ENCODE data around the gene TET2. TPM values are rescaled to one million over a fixed set of nuclear protein-coding genes. Genes with fewer than 3 reads are reported as not detected.

TET2 gene
- total RNA-seq, 1 donor from 2014 or later = 33.2 TPM

DNA sequence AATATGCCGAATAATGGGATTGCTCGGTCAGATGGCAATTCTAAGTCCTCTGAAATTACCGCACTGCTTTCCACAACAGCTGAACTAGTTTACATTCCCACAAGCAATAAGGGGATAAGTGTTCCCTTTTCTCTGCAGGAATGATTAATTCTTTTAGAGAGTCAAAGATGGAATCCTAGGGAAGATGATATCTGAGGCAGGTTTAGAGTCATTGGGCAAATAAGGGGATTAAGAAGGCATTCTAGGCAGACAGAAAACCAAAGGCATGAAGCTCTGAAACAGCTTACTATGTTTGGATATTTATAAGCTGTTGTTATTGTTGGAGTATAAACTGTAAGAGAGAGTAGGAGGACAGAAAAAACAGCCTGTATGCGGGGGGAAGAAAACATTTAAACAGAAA, 85.7 kb downstream of the TET2 start:
- no peak for DNase-seq (ENCODE audit: low spot score)

DNA sequence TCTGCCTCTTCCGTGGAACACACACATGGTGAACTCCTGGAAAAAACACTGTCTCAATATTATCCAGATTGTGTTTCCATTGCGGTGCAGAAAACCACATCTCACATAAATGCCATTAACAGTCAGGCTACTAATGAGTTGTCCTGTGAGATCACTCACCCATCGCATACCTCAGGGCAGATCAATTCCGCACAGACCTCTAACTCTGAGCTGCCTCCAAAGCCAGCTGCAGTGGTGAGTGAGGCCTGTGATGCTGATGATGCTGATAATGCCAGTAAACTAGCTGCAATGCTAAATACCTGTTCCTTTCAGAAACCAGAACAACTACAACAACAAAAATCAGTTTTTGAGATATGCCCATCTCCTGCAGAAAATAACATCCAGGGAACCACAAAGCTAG, 87.9 kb downstream of the TET2 start:
- no peak for DNase-seq (ENCODE audit: low spot score)

GRCh38 chr4:105236202-105236915, 89.7 kb downstream of the TET2 start:
- no peak for DNase-seq (ENCODE audit: low spot score)

GRCh38 chr4:105236916-105237311, 90.2 kb downstream of the TET2 start:
- DNase-seq (ENCODE audit: low spot score) = no peak

GRCh38 chr4:105240037-105240436, 93.4 kb downstream of the TET2 start:
- DNase-seq (ENCODE audit: low spot score) = no peak

DNA sequence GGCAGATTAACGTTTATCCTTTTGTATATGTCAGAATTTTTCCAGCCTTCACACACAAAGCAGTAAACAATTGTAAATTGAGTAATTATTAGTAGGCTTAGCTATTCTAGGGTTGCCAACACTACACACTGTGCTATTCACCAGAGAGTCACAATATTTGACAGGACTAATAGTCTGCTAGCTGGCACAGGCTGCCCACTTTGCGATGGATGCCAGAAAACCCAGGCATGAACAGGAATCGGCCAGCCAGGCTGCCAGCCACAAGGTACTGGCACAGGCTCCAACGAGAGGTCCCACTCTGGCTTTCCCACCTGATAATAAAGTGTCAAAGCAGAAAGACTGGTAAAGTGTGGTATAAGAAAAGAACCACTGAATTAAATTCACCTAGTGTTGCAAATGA, 94.8 kb downstream of the TET2 start:
- DNase-seq (ENCODE audit: low spot score) = no peak

- DNase-seq (ENCODE audit: low spot score) = no peak
Observed at GRCh38 chr4:105243446-105243845, 96.8 kb downstream of the TET2 start.

DNA sequence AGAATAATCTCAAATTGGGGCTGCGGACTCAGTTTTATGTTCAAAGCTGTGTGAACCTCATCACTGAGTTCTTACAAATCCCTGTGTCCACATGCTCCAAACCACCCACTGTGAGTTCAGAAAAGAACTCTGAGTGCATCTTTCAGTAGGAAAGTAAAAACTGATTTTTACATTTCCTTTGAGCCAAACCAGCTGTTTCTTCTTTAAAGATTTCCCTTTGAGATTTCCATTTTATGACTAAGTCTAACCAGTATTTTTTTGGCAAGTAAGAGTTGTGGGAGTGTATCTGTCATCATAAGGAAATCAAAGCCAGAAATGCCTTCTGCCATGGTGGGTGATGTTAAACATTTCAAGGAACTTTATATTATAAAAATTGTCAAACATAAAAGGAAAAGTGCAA, 100.0 kb downstream of the TET2 start:
- DNase-seq (ENCODE audit: low spot score) = peak; percentile 87

DNA sequence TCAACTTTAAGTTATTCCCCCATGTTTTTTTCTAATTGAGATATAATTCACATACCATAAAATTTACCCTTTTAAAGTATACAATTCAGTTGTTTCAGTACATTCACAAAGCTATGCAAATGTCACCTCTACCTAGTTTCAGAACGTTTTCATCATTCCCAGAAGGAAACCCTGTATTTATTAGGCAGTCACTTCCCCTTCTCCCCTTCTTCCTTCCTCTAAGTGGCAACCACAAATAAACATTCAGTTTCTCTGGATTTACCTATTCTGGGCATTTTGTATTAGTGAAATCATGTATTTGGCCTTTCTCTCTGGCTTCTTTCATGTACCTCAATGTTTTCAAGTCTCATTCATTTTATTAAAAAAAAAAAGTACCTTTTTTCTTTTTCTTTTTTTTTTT, 101.9 kb downstream of the TET2 start:
- DNase-seq (ENCODE audit: low spot score) = no peak

DNA sequence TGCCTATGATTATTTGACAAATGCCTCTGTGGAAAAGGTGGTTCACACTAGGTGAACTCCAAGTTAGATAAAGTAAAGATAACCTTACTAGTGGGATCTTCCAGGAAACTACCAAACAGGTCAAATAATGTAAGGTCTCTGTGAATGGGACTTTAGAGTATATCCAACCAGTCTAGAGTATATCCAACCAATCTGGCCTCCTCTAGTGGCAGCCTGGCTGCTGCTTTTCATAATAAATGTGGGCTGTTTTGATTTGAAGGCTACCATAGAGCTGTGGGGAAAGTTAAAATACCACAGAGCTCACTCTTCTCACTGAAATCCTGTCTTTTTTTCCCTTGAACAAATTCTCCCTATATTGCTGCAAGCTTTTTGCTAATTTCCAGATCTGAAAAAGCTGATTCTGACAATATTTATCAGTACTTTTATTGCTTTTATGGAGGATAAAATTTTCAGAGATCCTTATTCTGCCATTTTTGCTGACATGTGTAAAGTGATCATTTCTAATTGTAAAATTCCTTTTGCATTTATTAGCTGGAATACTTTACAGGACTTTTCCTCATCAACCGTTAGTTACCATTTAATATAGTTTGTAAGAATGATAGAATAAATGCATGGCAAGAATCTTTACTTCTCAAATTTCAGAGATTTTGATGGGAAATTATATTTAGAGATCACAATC, 111.3 kb downstream of the TET2 start:
- DNase-seq (ENCODE audit: low spot score) = no peak

DNA sequence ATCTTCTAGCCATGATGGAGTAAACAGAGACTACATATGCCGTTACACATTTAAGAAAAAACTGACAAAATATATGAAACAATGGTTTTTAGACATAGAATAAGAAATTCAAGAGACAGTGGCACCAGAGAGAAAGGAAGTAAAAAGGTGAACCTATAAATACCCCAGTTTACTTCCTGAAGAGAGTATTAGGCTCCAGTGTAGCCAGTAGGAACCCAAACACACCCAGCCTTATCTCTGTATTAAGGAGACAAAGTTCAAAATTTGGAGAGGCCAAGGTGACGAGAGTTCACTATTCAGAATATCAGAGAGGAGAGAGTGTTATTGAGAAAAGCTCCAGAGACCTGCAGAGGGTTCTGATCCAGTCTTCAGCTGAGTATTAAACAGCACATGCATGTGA, 119.0 kb downstream of the TET2 start:
- DNase-seq (ENCODE audit: low spot score) = no peak

DNA sequence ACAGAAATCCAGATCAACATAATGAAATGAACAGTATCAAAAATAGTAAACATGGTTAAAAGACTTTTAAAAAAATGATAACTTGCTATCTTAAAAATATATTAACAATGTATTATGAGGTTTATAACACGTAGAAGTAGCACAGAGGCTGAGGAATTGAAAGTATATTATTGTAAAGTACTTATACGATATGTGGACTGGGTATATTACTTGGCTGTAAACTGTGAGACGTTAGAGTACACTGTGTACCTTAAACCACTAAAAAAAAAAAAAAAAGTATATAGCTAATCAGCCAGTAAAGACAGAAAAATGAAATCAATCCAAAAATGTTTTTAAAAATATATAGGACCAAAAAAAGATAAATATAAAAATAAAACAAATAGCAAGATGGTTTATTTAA, 120.6 kb downstream of the TET2 start:
- no peak for DNase-seq (ENCODE audit: low spot score)

GRCh38 chr4:105272002-105272401, 125.3 kb downstream of the TET2 start:
- no peak for DNase-seq (ENCODE audit: low spot score)

GRCh38 chr4:105273230-105273629, 126.6 kb downstream of the TET2 start:
- DNase-seq (ENCODE audit: low spot score) = no peak

DNA sequence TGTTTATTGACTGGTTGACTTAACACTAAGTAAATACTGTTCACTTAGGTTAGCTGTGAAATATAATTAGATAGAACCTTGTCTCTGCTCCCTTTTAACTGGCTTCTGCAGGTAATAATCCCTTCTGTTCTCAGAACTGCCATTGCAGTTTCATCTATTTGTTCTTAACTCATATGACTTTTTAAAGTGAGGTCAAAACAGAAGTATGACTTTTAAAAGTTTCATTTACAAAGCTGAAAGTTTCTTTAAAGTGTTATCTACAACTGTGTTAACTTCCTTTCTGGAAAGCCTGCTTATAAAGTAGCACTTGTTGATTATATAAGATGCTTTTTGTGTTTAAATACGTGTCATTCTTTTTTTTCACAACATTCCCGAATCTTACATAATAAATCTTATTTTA, 127.4 kb downstream of the TET2 start:
- DNase-seq (ENCODE audit: low spot score) = no peak

GRCh38 chr4:105274504-105274903, 127.8 kb downstream of the TET2 start:
- DNase-seq (ENCODE audit: low spot score) = no peak

GRCh38 chr4:105276361-105277104, 129.9 kb downstream of the TET2 start:
- no peak for DNase-seq (ENCODE audit: low spot score)

GRCh38 chr4:105277702-105278101, 131.0 kb downstream of the TET2 start:
- DNase-seq (ENCODE audit: low spot score) = no peak

DNA sequence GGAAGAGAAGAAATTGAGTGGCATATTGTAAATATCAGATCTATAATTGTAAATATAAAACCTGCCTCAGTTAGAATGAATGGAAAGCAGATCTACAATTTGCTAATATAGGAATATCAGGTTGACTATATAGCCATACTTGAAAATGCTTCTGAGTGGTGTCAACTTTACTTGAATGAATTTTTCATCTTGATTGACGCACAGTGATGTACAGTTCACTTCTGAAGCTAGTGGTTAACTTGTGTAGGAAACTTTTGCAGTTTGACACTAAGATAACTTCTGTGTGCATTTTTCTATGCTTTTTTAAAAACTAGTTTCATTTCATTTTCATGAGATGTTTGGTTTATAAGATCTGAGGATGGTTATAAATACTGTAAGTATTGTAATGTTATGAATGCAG, 132.6 kb downstream of the TET2 start:
- no peak for DNase-seq (ENCODE audit: low spot score)

DNA sequence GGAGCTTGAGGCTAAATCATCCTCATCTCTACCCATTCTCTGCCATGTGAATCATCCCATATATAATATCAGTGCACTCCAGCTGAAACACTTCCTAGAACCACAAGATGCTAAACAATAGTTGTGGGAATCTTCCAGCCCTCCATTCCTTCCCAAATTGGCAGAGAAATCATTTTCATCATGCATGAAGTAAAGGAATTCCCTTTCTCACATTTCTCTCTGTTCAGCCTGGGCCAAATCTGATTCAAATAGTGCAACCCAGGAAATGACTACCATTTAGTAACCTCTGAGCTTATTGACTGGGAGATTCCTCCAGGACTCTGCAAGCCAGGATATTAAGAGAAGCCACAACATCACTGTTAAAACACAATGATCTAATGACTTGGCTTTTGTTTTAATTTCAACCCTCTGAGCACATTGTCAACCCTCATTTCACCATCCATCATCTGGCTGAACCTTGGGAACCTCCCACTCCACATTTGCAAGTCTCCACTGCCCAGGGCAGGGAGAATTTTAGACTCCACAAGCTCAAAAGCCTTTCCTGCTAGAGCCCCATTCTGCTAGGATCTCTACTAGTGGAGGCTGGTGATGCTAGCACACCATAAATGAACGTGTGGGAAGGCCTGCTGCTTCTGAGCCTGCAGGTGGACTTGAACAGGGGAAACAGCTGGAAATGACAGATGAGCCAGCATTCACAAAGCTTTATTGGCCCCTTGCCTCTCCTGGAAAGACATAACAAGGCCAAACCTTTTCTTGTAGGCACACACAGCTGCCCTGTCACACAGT, 133.9 kb downstream of the TET2 start:
- no peak for DNase-seq (ENCODE audit: low spot score)

DNA sequence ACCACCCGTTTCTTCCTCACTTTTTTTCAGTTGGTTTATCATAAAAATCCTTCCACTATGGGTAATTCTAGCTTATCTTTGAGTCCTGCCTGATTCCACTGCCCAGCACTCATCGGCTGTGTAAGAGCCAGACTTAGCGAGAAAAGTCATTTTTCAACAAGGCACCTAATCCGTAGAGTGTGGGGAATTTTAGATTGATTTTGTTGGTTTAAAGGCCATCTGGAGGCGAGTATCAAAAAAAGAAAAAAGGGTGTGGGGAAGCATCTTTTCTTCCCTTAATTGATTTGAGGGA, 134.4 kb downstream of the TET2 start:
- DNase-seq (ENCODE audit: low spot score) = peak; percentile 6

DNA sequence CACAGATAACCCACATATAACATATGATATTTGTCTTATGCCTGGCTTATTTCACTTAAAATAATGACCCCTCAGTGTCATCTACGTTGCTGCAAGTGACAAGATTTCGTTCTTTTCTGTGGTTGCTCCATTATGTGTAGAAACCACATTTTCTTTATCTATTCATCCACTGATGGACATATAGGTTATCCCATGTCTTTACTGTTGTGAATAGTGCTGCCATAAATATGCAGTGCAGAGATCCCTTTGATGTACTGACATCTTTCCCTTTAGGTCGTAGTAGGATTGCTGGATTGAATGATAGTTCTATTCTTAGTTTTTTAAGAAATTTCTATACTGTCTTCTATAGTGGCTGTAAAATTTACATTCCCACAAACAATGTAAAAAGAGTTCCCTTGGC, 135.8 kb downstream of the TET2 start:
- no peak for DNase-seq (ENCODE audit: low spot score)

Data from umbilical cord (tissue), 2 donors.